Activated CD4-positive, alpha-beta memory T cell treated with anti-CD3 and anti-CD28 coated beads for 36 hours (primary cell): Measurements from ENCODE around the gene PPP2R3A. TPM values are rescaled to one million over a fixed set of nuclear protein-coding genes. Genes with fewer than 3 reads are reported as not detected.
"Not testable (repeated sequence)": the region's sequence is repeated elsewhere in the genome, so short reads cannot be mapped to it uniquely, and the experiment has no call there.

Source experiments
- CTCF ChIA-PET: fragments of 350-600 bp; sonication (Branson Sonifier 250); formaldehyde crosslinking; loops from one replicate; lab custom pipeline; 2021; ENCODE audit warnings: antibody characterized with exemption, inconsistent platforms; lab: Charles Lee
- POLR2A ChIA-PET: fragments of 350-600 bp; sonication (Branson Sonifier 250); formaldehyde crosslinking; loops from one replicate; lab custom pipeline; 2021; ENCODE audit warnings: antibody characterized with exemption; lab: Charles Lee
- DNase-seq: peaks from one replicate; pipeline ENCODE4 v3.0.0-alpha.2; 2020
- H3K27ac Mint-ChIP-seq: one replicate; pipeline ENCODE4 v1.8.0; 2021; ENCODE audit warnings: mixed read lengths
- H3K27me3 Mint-ChIP-seq: one replicate; pipeline ENCODE4 v1.8.0; 2021; ENCODE audit warnings: mixed read lengths
- H3K36me3 Mint-ChIP-seq: one replicate; pipeline ENCODE4 v1.8.0; 2021; ENCODE audit warnings: mixed read lengths
- H3K4me1 Mint-ChIP-seq: one replicate; pipeline ENCODE4 v1.8.0; 2021; ENCODE audit warnings: low read depth, mixed read lengths
- H3K4me3 Mint-ChIP-seq: one replicate; pipeline ENCODE4 v1.8.0; 2021; ENCODE audit warnings: mild to moderate bottlenecking, mixed read lengths
- H3K9me3 Mint-ChIP-seq: one replicate; pipeline ENCODE4 v1.8.0; 2021; ENCODE audit warnings: mixed read lengths
- intact Hi-C: fragments of 100-400 bp; cut with micrococcal nuclease; formaldehyde crosslinking; loops from one replicate; pipeline ENCODE4 v1.15.1; 2023
- total RNA-seq, 2 experiments: library from RNA; stranded (reverse); gene quantifications; one replicate each; pipeline ENCODE4 v1.2.3, GENCODE V29; 2021

PPP2R3A gene
- total RNA-seq, 2 experiments from 2014 or later, result 0.17 to 0.33 TPM

- H3K4me3 Mint-ChIP-seq, result peak overlapping the region; percentile 17
Observed at GRCh38 chr3:136149667-136150066, 184.1 kb downstream of the PPP2R3A start.

GRCh38 chr3:136151219-136151618 is 185.7 kb downstream of the PPP2R3A start:
- no peak for DNase-seq
- peaks cover 23% of the 10 kb centered on the region for H3K36me3 Mint-ChIP-seq
- peaks cover 75% of the 10 kb centered on the region for H3K4me1 Mint-ChIP-seq
- intact Hi-C loops, result no loop called here
- no peaks in the 10 kb centered on the region for H3K27me3 Mint-ChIP-seq
- H3K9me3 Mint-ChIP-seq, result no peaks in the 10 kb centered on the region
- CTCF ChIA-PET, result interaction anchor here (0.9 kb wide), 1 partner anchor 40 kb away, joined by 3 read pairs; no protein-coding TSS in a partner anchor
- peak overlapping the region; percentile 35 for H3K27ac Mint-ChIP-seq
- H3K4me3 Mint-ChIP-seq, result no peak overlapping the region
- POLR2A ChIA-PET, result interaction anchor here (0.7 kb wide), 1 partner anchor 20 kb away, joined by 3 read pairs; no protein-coding TSS in a partner anchor

More at GRCh38 chr3:136149667-136150066, 184.1 kb downstream of the PPP2R3A start:
- no peak for DNase-seq
- ChIA-PET CTCF (no interaction called here), POLR2A (interaction anchor here (0.8 to 0.9 kb wide), 2 partner anchors 22 to 47 kb away, joined by 3 read pairs; partner anchors contain the start of gene MSL2)
- Mint-ChIP-seq H3K4me1 (peaks cover 69% of the 10 kb centered on the region), H3K27me3 (no peaks in the 10 kb centered on the region), H3K36me3 (peaks cover 26% of the 10 kb centered on the region), H3K9me3 (no peaks in the 10 kb centered on the region), H3K27ac (peak overlapping the region; percentile 88)
- intact Hi-C loops, result loop anchor here (1.0 to 5.0 kb wide), 5 partner anchors 22 to 603 kb away; partner anchors contain the start of genes MSL2 and STAG1

- Mint-ChIP-seq H3K36me3 (peaks cover 23% of the 10 kb centered on the region), H3K4me1 (peaks cover 74% of the 10 kb centered on the region), H3K27me3 (no peaks in the 10 kb centered on the region), H3K4me3 (no peak overlapping the region), H3K27ac (peak overlapping the region; percentile 47), H3K9me3 (no peaks in the 10 kb centered on the region)
- intact Hi-C loops, result no loop called here
- CTCF ChIA-PET, result no interaction called here
- POLR2A ChIA-PET, result no interaction called here
- DNase-seq, result no peak
Observed at GRCh38 chr3:136152176-136152843, 186.8 kb downstream of the PPP2R3A start.

GRCh38 chr3:136152963-136153362 is 187.4 kb downstream of the PPP2R3A start:
- no peaks in the 10 kb centered on the region for H3K27me3 Mint-ChIP-seq
- DNase-seq, result no peak
- POLR2A ChIA-PET, result no interaction called here
- no peaks in the 10 kb centered on the region for H3K9me3 Mint-ChIP-seq
- intact Hi-C loops, result no loop called here
- H3K4me1 Mint-ChIP-seq, result peaks cover 73% of the 10 kb centered on the region
- CTCF ChIA-PET, result no interaction called here
- peaks cover 23% of the 10 kb centered on the region for H3K36me3 Mint-ChIP-seq
- H3K4me3 Mint-ChIP-seq, result no peak overlapping the region
- peak overlapping the region; percentile 47 for H3K27ac Mint-ChIP-seq

GRCh38 chr3:136161516-136161915 is 196.0 kb downstream of the PPP2R3A start:
- no peak for DNase-seq
- H3K9me3 Mint-ChIP-seq, result no peaks in the 10 kb centered on the region
- H3K4me3 Mint-ChIP-seq, result no peak overlapping the region
- intact Hi-C loops, result no loop called here
- peaks cover 9% of the 10 kb centered on the region for H3K36me3 Mint-ChIP-seq
- ChIA-PET POLR2A (no interaction called here), CTCF (no interaction called here)
- peak overlapping the region; percentile 1 for H3K27ac Mint-ChIP-seq
- H3K27me3 Mint-ChIP-seq, result no peaks in the 10 kb centered on the region
- H3K4me1 Mint-ChIP-seq, result peaks cover 56% of the 10 kb centered on the region

- no peaks in the 10 kb centered on the region for H3K27me3 Mint-ChIP-seq
- H3K4me1 Mint-ChIP-seq, result peaks cover 62% of the 10 kb centered on the region
- ChIA-PET CTCF (no interaction called here), POLR2A (no interaction called here)
- intact Hi-C loops, result no loop called here
- no peak overlapping the region for H3K4me3 Mint-ChIP-seq
- H3K27ac Mint-ChIP-seq, result no peak overlapping the region
- DNase-seq, result no peak
- H3K9me3 Mint-ChIP-seq, result no peaks in the 10 kb centered on the region
- peaks cover 9% of the 10 kb centered on the region for H3K36me3 Mint-ChIP-seq
Observed at GRCh38 chr3:136162322-136162721, 196.8 kb downstream of the PPP2R3A start.

- intact Hi-C loops, result not testable (repeated sequence)
- Mint-ChIP-seq H3K27ac (peak overlapping the region; percentile 50), H3K4me1 (peaks cover 65% of the 10 kb centered on the region)
Observed at GRCh38 chr3:136163607-136164006, 198.1 kb downstream of the PPP2R3A start.

GRCh38 chr3:136166507-136166906 is 201.0 kb downstream of the PPP2R3A start:
- Mint-ChIP-seq H3K4me1 (peaks cover 59% of the 10 kb centered on the region), H3K9me3 (no peaks in the 10 kb centered on the region)
- POLR2A ChIA-PET, result no interaction called here

More at GRCh38 chr3:136163607-136164006, 198.1 kb downstream of the PPP2R3A start:
- H3K36me3 Mint-ChIP-seq, POLR2A ChIA-PET, H3K4me3 Mint-ChIP-seq, DNase-seq, CTCF ChIA-PET, H3K9me3 Mint-ChIP-seq, H3K27me3 Mint-ChIP-seq: not testable (repeated sequence)

GRCh38 chr3:136168236-136168635 is 202.7 kb downstream of the PPP2R3A start:
- not testable (repeated sequence) for H3K9me3 Mint-ChIP-seq

More at GRCh38 chr3:136166507-136166906, 201.0 kb downstream of the PPP2R3A start:
- DNase-seq, result no peak
- Mint-ChIP-seq H3K4me3 (no peak overlapping the region), H3K36me3 (no peaks in the 10 kb centered on the region), H3K27ac (no peak overlapping the region), H3K27me3 (no peaks in the 10 kb centered on the region)
- CTCF ChIA-PET, result no interaction called here
- intact Hi-C loops, result no loop called here

GRCh38 chr3:136171097-136171542 is 205.6 kb downstream of the PPP2R3A start:
- no peaks in the 10 kb centered on the region for H3K9me3 Mint-ChIP-seq
- H3K27ac Mint-ChIP-seq, result no peak overlapping the region
- no peaks in the 10 kb centered on the region for H3K36me3 Mint-ChIP-seq
- no peak overlapping the region for H3K4me3 Mint-ChIP-seq
- DNase-seq, result peak; percentile 51
- ChIA-PET CTCF (interaction anchor here (0.6 to 1.7 kb wide), 4 partner anchors 11 to 749 kb away, joined by 3 to 8 read pairs (median 3); no protein-coding TSS in a partner anchor), POLR2A (interaction anchor here (0.8 to 2.1 kb wide), 7 partner anchors 10 to 581 kb away, joined by 3 to 9 read pairs (median 5); partner anchors contain the start of genes MSL2 and STAG1)
- intact Hi-C loops, result loop anchor here (1.0 kb wide), 3 partner anchors 12 to 25 kb away; partner anchors contain the start of gene MSL2
- no peaks in the 10 kb centered on the region for H3K27me3 Mint-ChIP-seq
- peaks cover 42% of the 10 kb centered on the region for H3K4me1 Mint-ChIP-seq

More at GRCh38 chr3:136168236-136168635, 202.7 kb downstream of the PPP2R3A start:
- H3K4me1 Mint-ChIP-seq, result peaks cover 54% of the 10 kb centered on the region
- intact Hi-C loops, H3K27ac Mint-ChIP-seq, POLR2A ChIA-PET, H3K4me3 Mint-ChIP-seq, H3K36me3 Mint-ChIP-seq, H3K27me3 Mint-ChIP-seq, DNase-seq: not testable (repeated sequence)
- CTCF ChIA-PET, result interaction anchor here (1.0 kb wide), 1 partner anchor 11 kb away, joined by 3 read pairs; no protein-coding TSS in a partner anchor

- Mint-ChIP-seq H3K36me3 (no peaks in the 10 kb centered on the region), H3K9me3 (no peaks in the 10 kb centered on the region), H3K27ac (no peak overlapping the region), H3K4me3 (no peak overlapping the region), H3K27me3 (no peaks in the 10 kb centered on the region), H3K4me1 (peaks cover 31% of the 10 kb centered on the region)
- no peak for DNase-seq
- intact Hi-C loops, result no loop called here
- ChIA-PET POLR2A (interaction anchor here (1.2 to 1.3 kb wide), 2 partner anchors 9 to 22 kb away, joined by 4 to 5 read pairs; partner anchors contain the start of gene MSL2), CTCF (no interaction called here)
Observed at GRCh38 chr3:136173939-136174490, 208.5 kb downstream of the PPP2R3A start.

GRCh38 chr3:136177876-136178275 is 212.3 kb downstream of the PPP2R3A start:
- CTCF ChIA-PET, result no interaction called here
- DNase-seq, result no peak
- H3K36me3 Mint-ChIP-seq, result no peaks in the 10 kb centered on the region

More at GRCh38 chr3:136177876-136178275, 212.3 kb downstream of the PPP2R3A start:
- Mint-ChIP-seq H3K27ac (no peak overlapping the region), H3K4me3 (no peak overlapping the region), H3K4me1 (peaks cover 58% of the 10 kb centered on the region), H3K27me3 (no peaks in the 10 kb centered on the region), H3K9me3 (no peaks in the 10 kb centered on the region)
- intact Hi-C loops, result no loop called here
- POLR2A ChIA-PET, result interaction anchor here (1.3 kb wide), 1 partner anchor 15 kb away, joined by 3 read pairs; no protein-coding TSS in a partner anchor
